Tibial nerve (tissue), 4 donors: Measurements from ENCODE around the gene PSMD8. TPM values are rescaled to one million over a fixed set of nuclear protein-coding genes. Genes with fewer than 3 reads are reported as not detected.

Source experiments
- DNase-seq, 2 donors: peaks; one replicate each; pipeline ENCODE4 v3.0.0-alpha.2; 2019; ENCODE audit warnings: low spot score in 2 of 2
- H3K27ac ChIP-seq, 4 donors: fragments of 200-600 bp; sonication (generic) in 3 of 4; one replicate each; pipeline ENCODE4 v1.5.1; 2017 to 2019; ENCODE audit warnings: mild to moderate bottlenecking in 1 of 4
- H3K27me3 ChIP-seq, 2 donors: fragments of 200-600 bp; sonication (generic) in 1 of 2; one replicate each; pipeline versions ENCODE4 v1.5.1 to v1.6.0; 2017 to 2019
- H3K36me3 ChIP-seq, 3 donors: fragments of 200-600 bp; sonication (generic); one replicate each; pipeline ENCODE4 v1.5.1; 2018 to 2019
- H3K4me1 ChIP-seq, 4 donors: fragments of 200-600 bp; sonication (generic) in 3 of 4; one replicate each; pipeline ENCODE4 v1.5.1; 2017 to 2019
- H3K4me3 ChIP-seq, 4 donors: fragments of 200-600 bp; sonication (generic) in 3 of 4; one replicate each; pipeline ENCODE4 v1.5.1; 2017 to 2019; ENCODE audit warnings: mild to moderate bottlenecking in 1 of 4, moderate library complexity in 1 of 4
- H3K9me3 ChIP-seq, 4 donors: fragments of 200-600 bp; sonication (generic) in 3 of 4; one replicate each; pipeline ENCODE4 v1.5.1; 2017 to 2019
- EP300 ChIP-seq, 2 donors: sonication (generic); formaldehyde crosslinking; IDR thresholded peaks; one replicate each; pipeline ENCODE4 v1.6.1; 2017; ENCODE audit warnings: antibody characterized with exemption in 2 of 2, mild to moderate bottlenecking in 1 of 2
- POLR2A ChIP-seq, 2 donors: fragments of 450-650 bp; IDR thresholded peaks; one replicate each; pipeline ENCODE4 v1.6.1; 2017; ENCODE audit warnings: antibody characterized with exemption in 2 of 2, mild to moderate bottlenecking in 2 of 2, moderate library complexity in 2 of 2
- WGBS, 2 donors: methylation state at CpG; one replicate each; pipeline ENCODE4 v1.1.5; 2018; 5-methylcytosine and 5-hydroxymethylcytosine counted together
- total RNA-seq, 4 donors: library from RNA; depleted of rRNA; stranded (reverse); fragments of >200 nt; gene quantifications; one replicate each; pipeline ENCODE4 v1.1.0, GENCODE V29; 2016
- TF ChIP-seq, protein P1 (sequence below), 5 experiments: fragments of 200-600 bp in 3 of 5; fragments of 450-650 bp in 2 of 5; sonication (generic) in 3 of 5; IDR thresholded peaks; one replicate each; pipeline ENCODE4 v1.5.1; 2016 to 2019; ENCODE audit warnings: antibody characterized with exemption in 5 of 5, mild to moderate bottlenecking in 3 of 5, moderate library complexity in 2 of 5

Gene PSMD8
- total RNA-seq, 4 donors from 2014 or later: 124 to 192 (median 174) TPM

DNA sequence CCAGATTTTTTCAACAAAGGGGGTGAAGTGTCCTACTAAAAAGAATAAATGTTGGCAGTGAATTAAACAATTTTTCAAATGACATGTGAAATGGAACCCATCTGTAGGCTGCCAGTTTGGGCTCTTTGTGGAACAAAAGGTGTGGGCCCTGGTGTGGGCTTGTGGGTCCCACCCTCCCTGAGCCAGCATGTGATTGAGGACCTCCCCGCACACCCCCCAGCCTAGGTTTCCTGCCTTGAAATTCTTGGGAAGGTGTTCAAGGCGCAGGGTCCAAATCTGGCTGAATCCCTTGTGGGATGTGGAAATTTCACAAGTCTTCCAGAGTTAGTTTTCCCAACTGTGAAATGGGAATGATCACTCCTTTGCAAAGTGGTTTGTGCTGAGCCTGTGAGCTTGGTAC lies 9.4 kb downstream of the PSMD8 start:
- no peak overlapping the region for H3K27ac ChIP-seq
- H3K4me3 ChIP-seq: no peak overlapping the region
- WGBS, 2 donors: 86 to 94% methylated on average over 2 of the region's 2 CpGs
- no peaks in the 10 kb centered on the region for H3K9me3 ChIP-seq
- peaks cover 15 to 73% (median 29%) of the 10 kb centered on the region in 3 donors for H3K36me3 ChIP-seq
- DNase-seq: no peak
- H3K4me1 ChIP-seq: peaks cover 0 to 31% (median 18%) of the 10 kb centered on the region in 4 donors
- peaks cover 0 to 14% of the 10 kb centered on the region in 2 donors for H3K27me3 ChIP-seq
- TF ChIP-seq, protein P1, sequence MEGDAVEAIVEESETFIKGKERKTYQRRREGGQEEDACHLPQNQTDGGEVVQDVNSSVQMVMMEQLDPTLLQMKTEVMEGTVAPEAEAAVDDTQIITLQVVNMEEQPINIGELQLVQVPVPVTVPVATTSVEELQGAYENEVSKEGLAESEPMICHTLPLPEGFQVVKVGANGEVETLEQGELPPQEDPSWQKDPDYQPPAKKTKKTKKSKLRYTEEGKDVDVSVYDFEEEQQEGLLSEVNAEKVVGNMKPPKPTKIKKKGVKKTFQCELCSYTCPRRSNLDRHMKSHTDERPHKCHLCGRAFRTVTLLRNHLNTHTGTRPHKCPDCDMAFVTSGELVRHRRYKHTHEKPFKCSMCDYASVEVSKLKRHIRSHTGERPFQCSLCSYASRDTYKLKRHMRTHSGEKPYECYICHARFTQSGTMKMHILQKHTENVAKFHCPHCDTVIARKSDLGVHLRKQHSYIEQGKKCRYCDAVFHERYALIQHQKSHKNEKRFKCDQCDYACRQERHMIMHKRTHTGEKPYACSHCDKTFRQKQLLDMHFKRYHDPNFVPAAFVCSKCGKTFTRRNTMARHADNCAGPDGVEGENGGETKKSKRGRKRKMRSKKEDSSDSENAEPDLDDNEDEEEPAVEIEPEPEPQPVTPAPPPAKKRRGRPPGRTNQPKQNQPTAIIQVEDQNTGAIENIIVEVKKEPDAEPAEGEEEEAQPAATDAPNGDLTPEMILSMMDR (IDR thresholded peaks at IDR 0.05): no peak
- TF ChIP-seq EP300 (IDR thresholded peaks at IDR 0.05): no peak
- no peak for TF ChIP-seq POLR2A (IDR thresholded peaks at IDR 0.05)

DNA sequence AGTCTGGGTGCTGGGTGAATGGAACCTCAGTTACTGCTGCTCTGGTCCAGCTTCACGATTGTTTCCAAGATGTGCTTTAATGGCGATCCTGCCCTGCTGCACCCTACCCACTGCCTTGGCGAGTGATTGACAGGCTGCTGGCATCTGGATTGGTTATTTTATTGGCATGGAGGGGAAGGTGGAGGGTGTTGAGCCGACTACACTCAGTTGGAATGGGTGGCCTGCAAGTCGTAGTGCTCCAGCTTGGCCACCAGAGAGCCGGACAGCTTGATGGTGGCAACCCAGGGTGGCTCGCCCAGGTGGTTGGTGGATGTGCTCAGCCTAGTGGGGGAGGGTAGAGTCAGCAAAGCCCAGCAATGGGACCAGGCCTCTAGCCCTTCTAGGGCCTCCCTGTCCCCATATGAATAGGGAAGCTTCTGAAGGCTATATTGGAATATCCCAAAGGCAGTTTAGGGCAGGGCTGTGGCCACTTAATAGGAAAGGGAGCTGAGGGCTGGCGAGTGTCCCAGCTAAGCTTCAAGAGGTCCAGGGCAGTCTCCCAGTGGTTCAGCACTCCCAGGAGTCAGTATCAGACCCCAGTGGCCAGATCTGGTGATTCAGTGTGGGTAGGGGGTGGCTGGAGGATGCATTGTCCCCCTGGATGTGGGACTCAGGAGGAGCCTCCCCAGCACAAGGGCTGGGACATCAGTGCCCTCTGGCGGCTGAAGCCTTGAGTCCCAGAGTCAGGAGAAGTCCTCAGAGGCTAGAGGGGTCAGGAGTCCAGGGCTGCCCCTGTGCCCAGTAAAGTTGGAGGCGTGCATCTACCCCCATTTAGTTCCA lies 10.0 kb downstream of the PSMD8 start:
- TF ChIP-seq POLR2A (IDR thresholded peaks at IDR 0.05) (no peak), EP300 (IDR thresholded peaks at IDR 0.05) (no peak)
- TF ChIP-seq, protein P1 (IDR thresholded peaks at IDR 0.05): no peak
- DNase-seq: no peak
- peaks cover 15 to 66% (median 29%) of the 10 kb centered on the region in 3 donors for H3K36me3 ChIP-seq
- H3K27ac ChIP-seq: no peak overlapping the region
- H3K27me3 ChIP-seq: peaks cover 0 to 14% of the 10 kb centered on the region in 2 donors
- WGBS, 2 donors: 75 to 82% methylated on average over 10 of the region's 10 CpGs
- H3K4me3 ChIP-seq: no peak overlapping the region
- no peaks in the 10 kb centered on the region for H3K9me3 ChIP-seq
- peaks cover 0 to 38% (median 23%) of the 10 kb centered on the region in 4 donors for H3K4me1 ChIP-seq

DNA sequence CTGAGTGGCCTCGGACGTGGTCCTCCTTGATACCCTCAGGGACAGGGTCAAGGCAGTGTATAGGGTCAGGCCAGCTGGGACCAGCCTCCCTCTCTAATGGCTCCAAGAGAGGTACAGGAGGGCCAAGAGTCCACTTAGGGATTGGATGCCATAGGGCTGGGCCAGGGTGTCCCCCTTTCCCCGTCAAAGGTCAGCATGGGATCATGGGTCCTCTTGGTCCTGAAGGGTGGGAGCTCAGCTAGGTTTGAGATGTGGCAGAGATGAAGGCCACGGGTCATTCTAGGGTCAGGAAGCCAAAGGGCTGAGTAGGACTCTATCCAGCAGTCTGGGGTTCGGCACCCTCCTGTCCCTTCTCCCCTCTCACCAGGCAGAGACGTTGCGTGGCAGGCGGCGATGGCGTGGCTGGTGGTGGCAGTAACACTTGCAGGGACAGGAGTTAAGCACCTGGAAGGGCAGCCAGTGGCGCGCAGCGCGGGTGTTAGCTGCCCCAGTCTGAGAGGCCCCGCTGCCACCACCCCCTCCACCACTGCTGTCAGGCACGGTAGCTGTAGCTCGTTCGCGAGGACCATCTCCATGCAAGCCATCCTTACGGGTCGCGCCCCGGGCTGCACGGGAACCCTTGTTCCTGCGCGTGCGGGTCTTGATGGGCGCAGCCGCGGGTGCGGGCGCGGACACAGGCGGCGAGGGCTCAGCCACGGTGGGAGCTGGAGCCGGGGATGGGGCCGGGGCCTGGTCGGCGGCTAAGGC lies 10.9 kb downstream of the PSMD8 start:
- 79 to 80% methylated on average over 38 to 39 of the region's 40 CpGs for WGBS, 2 donors
- no peak overlapping the region for H3K27ac ChIP-seq
- no peaks in the 10 kb centered on the region for H3K9me3 ChIP-seq
- TF ChIP-seq EP300 (IDR thresholded peaks at IDR 0.05) (no peak), POLR2A (IDR thresholded peaks at IDR 0.05) (no peak)
- TF ChIP-seq, protein P1 (IDR thresholded peaks at IDR 0.05): no peak
- peaks cover 0 to 14% of the 10 kb centered on the region in 2 donors for H3K27me3 ChIP-seq
- DNase-seq: no peak
- no peak overlapping the region for H3K4me3 ChIP-seq
- peaks cover 15 to 58% (median 29%) of the 10 kb centered on the region in 3 donors for H3K36me3 ChIP-seq
- peaks cover 0 to 44% (median 23%) of the 10 kb centered on the region in 4 donors for H3K4me1 ChIP-seq

DNA sequence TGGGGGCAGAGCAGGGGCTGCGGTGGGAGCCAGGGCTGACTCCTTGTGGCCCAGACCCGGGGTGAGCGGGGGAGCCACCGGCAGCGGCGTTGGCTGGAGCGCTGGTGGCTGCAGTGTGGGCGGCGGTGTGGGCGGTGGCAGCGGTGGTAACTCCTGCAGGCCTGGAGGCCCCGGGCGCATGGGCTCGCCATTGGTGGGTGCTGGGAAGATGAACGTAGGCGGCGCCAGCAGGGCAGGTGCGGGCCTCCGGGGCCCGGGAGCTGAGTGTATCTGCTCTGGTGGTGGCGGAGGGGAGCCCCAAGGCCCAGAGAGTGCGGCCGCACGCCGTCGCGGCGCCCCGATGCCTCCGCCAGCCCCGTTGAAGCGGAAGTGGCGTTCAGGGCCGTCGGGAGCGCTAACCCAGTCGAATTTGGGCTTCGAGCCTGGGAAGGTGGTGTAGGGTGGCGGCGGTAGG lies 11.5 kb downstream of the PSMD8 start:
- H3K9me3 ChIP-seq: no peaks in the 10 kb centered on the region
- no peak overlapping the region for H3K4me3 ChIP-seq
- peaks cover 0 to 14% of the 10 kb centered on the region in 2 donors for H3K27me3 ChIP-seq
- H3K27ac ChIP-seq: no peak overlapping the region
- 50 to 73% methylated on average over 24 to 40 of the region's 40 CpGs for WGBS, 2 donors
- peaks cover 0 to 46% (median 23%) of the 10 kb centered on the region in 4 donors for H3K4me1 ChIP-seq
- no peak for DNase-seq
- peaks cover 15 to 52% (median 29%) of the 10 kb centered on the region in 3 donors for H3K36me3 ChIP-seq
- TF ChIP-seq POLR2A (IDR thresholded peaks at IDR 0.05) (no peak), EP300 (IDR thresholded peaks at IDR 0.05) (no peak)
- TF ChIP-seq, protein P1 (IDR thresholded peaks at IDR 0.05): no peak
